ENCODE results near the gene MRPS31.

DNA sequence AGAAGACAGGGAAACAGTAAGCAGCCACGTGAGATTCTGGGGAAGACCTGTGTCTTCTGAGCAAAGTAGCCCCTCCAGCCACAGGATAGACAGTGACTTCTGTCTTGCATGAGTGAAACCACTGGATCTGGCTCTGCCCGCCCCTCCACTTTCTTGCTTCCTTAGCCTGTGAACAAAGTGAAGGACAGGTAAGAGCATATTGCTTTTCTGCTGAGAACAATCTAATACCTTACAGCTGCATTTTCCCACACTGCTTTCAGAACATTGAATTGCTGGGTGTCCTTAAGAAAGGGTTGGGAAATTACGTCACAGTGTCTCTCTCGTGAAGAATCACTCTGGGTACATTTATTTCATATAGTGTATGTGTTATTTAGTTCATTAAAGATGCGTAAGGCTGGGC, 29.6 kb upstream of the MRPS31 start:
- no peak for TF ChIP-seq POLR2A (IDR thresholded peaks at IDR 0.05; ENCODE audit: low read length)
- no peak for TF ChIP-seq GATA1 (IDR thresholded peaks at IDR 0.05; ENCODE audit: low read depth, low read length)
